ENCODE measurements around the gene OCSTAMP. TPM values are rescaled to one million over a fixed set of nuclear protein-coding genes. Genes with fewer than 3 reads are reported as not detected.

Gene OCSTAMP
- total and polyA plus RNA-seq, 10 of the 15 experiments (the other 5 are each of a cell fraction or from before 2014, with no cell fraction given) = 0.09 to 0.46 (median 0.22) TPM; not detected in 2

DNA sequence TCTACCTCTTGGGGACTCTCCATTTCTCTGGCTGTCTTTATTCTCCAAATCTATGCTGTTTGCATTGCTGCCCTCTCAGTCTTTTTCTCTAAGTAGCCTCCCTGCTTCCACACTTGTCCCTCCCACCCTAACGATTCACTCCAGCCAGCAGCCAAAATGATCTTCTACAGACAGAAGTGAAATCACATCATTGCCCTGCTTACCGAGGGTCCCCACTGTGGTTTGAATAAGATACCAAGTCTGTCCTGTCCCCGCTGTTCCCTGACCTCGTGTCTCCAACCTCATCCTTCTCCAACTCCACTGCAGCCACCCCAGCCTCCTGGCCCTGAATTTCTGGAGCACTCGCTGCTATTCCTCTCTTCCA, 11.5 kb upstream of the OCSTAMP start:
- Histone ChIP-seq H3K4me1 (ENCODE audit: control insufficient read depth, insufficient read depth, low read length) (no peaks in the 10 kb centered on the region), H3K9me3 (replicated peaks; ENCODE audit: control insufficient read depth, insufficient read depth, low read length) (no peaks in the 10 kb centered on the region), H3K4me3 (no peak overlapping the region; the same call in 1 of the 2 replicates), H3K27ac (ENCODE audit: control insufficient read depth, insufficient read depth) (no peak overlapping the region), H3K27me3 (replicated peaks in 1 of 2; ENCODE audit: control insufficient read depth in 2 of 2, insufficient read depth in 2 of 2, low read length in 1 of 2) (no peaks in the 10 kb centered on the region), H3K4me2 (ENCODE audit: control insufficient read depth, insufficient read depth) (peak overlapping the region; percentile 78), H2AFZ (ENCODE audit: control insufficient read depth, low read depth, low read length) (peak overlapping the region; percentile 77), H3K9ac (ENCODE audit: control insufficient read depth, insufficient read depth, low read length) (no peak overlapping the region), H3K36me3 (ENCODE audit: control insufficient read depth in 2 of 2, insufficient read depth in 2 of 2, low read length in 1 of 2) (no peaks in the 10 kb centered on the region), H3K79me2 (ENCODE audit: control insufficient read depth, insufficient read depth, low read length) (no peaks in the 10 kb centered on the region), H4K20me1 (ENCODE audit: control insufficient read depth, insufficient read depth) (no peaks in the 10 kb centered on the region)
- in situ Hi-C loops (cut with MboI) (no loop called here), intact Hi-C loops (cut with micrococcal nuclease; ENCODE audit: unreplicated experiment) (loop anchor here (2.0 kb wide), 1 partner anchor 41 kb away; no protein-coding TSS in a partner anchor)
- RAD21 ChIA-PET (ENCODE audit: unreplicated experiment) = interaction anchor here (1.3 to 2.5 kb wide), 4 partner anchors 10 to 40 kb away, joined by 4 to 8 read pairs (median 4); no protein-coding TSS in a partner anchor
- SMC1A ChIA-PET (ENCODE audit: uncharacterized antibody, unreplicated experiment) = interaction anchor here (0.5 to 1.8 kb wide), 6 partner anchors 12 to 119 kb away, joined by 3 to 8 read pairs (median 3); partner anchors contain the start of gene OCSTAMP
- POLR2A ChIA-PET = interaction anchor here (1.5 kb wide), 1 partner anchor 9 kb away, joined by 4 read pairs; no protein-coding TSS in a partner anchor
- ATAC-seq (no peak), FAIRE-seq (no peak), DNase-seq (ENCODE audit: low read depth, low spot score) (no peak)
- WGBS (ENCODE audit: insufficient coverage, insufficient replicate concordance, low lambda C conversion rate, missing lambda C conversion rate) = 31% methylated on average over 5 of the region's 5 CpGs
- CTCF ChIA-PET = interaction anchor here (0.8 to 2.9 kb wide), 13 partner anchors 11 to 127 kb away, joined by 3 to 43 read pairs (median 4); partner anchors contain the start of genes OCSTAMP and TP53RK
- TF ChIP-seq DPF2 (IDR thresholded peaks at IDR 0.05) = no peak
- TF ChIP-seq CBFB (IDR thresholded peaks at IDR 0.05; ENCODE audit: low read depth) = no peak
- no peak for TF ChIP-seq POLR2AphosphoS5 (IDR thresholded peaks at IDR 0.05; ENCODE audit: low read length)
- BruUV-seq (replicated peaks) = no TSS peak

- no peak overlapping the region for H3K4me2 ChIP-seq (ENCODE audit: control insufficient read depth, insufficient read depth)
- RAD21 ChIA-PET (ENCODE audit: unreplicated experiment) = interaction anchor here (2.5 kb wide), 1 partner anchor 8 kb away, joined by 8 read pairs; no protein-coding TSS in a partner anchor
- POLR2A ChIA-PET = no interaction called here
- WGBS (ENCODE audit: insufficient coverage, insufficient replicate concordance, low lambda C conversion rate, missing lambda C conversion rate) = 58% methylated on average over 7 of the region's 7 CpGs
- in situ Hi-C loops (cut with MboI) (loop anchor here (10.0 kb wide), 1 partner anchor 125 kb away; the partner anchor contains the start of gene TP53RK), intact Hi-C loops (cut with micrococcal nuclease; ENCODE audit: unreplicated experiment) (no loop called here)
- peaks cover 18% of the 10 kb centered on the region for H3K4me1 ChIP-seq (ENCODE audit: control insufficient read depth, insufficient read depth, low read length)
- no peaks in the 10 kb centered on the region for H3K27me3 ChIP-seq (replicated peaks in 1 of 2; ENCODE audit: control insufficient read depth in 2 of 2, insufficient read depth in 2 of 2, low read length in 1 of 2)
- no peak overlapping the region for H2AFZ ChIP-seq (ENCODE audit: control insufficient read depth, low read depth, low read length)
- no peak overlapping the region for H3K27ac ChIP-seq (ENCODE audit: control insufficient read depth, insufficient read depth)
- no peaks in the 10 kb centered on the region for H4K20me1 ChIP-seq (ENCODE audit: control insufficient read depth, insufficient read depth)
- SMC1A ChIA-PET (ENCODE audit: uncharacterized antibody, unreplicated experiment) = interaction anchor here (1.0 kb wide), 1 partner anchor 10 kb away, joined by 4 read pairs; the partner anchor contains the start of gene OCSTAMP
- no peak overlapping the region for H3K9ac ChIP-seq (ENCODE audit: control insufficient read depth, insufficient read depth, low read length)
- CTCF ChIA-PET = interaction anchor here (0.8 to 1.6 kb wide), 6 partner anchors 8 to 118 kb away, joined by 3 to 11 read pairs (median 3); partner anchors contain the start of gene OCSTAMP
- no peaks in the 10 kb centered on the region for H3K79me2 ChIP-seq (ENCODE audit: control insufficient read depth, insufficient read depth, low read length)
- no peaks in the 10 kb centered on the region for H3K36me3 ChIP-seq (ENCODE audit: control insufficient read depth in 2 of 2, insufficient read depth in 2 of 2, low read length in 1 of 2)
- TF ChIP-seq RAD21 (IDR thresholded peaks at IDR 0.05; ENCODE audit: insufficient read depth, low read depth, low read length) = peak; percentile 37; the same call in 1 of the 2 replicates
- TF ChIP-seq CBX3 (IDR thresholded peaks at IDR 0.05; ENCODE audit: borderline replicate concordance, low read depth) = no peak
- no peak for TF ChIP-seq PAX5 (IDR thresholded peaks at IDR 0.05; ENCODE audit: borderline replicate concordance, low read depth, low read length)
- TF ChIP-seq CTCF (IDR thresholded peaks at IDR 0.05 in 2 of 3, conservative IDR thresholded peaks at IDR 0.05 in 1 of 3; ENCODE audit: control insufficient read depth in 2 of 3, extremely low read depth in 1 of 3, insufficient read depth in 1 of 3, low read depth in 3 of 3, low read length in 3 of 3) = peak in 1 of 3 experiments; percentile 12; a peak in 1 of 6 replicates
- DNase-seq (ENCODE audit: low read depth, low spot score) (no peak), ATAC-seq (no peak), FAIRE-seq (no peak)
- H3K9me3 ChIP-seq (replicated peaks; ENCODE audit: control insufficient read depth, insufficient read depth, low read length) = no peaks in the 10 kb centered on the region
- no TSS peak for BruUV-seq (replicated peaks)
- no peak overlapping the region for H3K4me3 ChIP-seq
These were observed 9.4 kb upstream of the OCSTAMP start for GRCh38 chr20:46559685-46560440.
